ENCODE results near the gene BCAT1. TPM values are rescaled to one million over a fixed set of nuclear protein-coding genes. Genes with fewer than 3 reads are reported as not detected.
"Not testable (repeated sequence)": the region's sequence is repeated elsewhere in the genome, so short reads cannot be mapped to it uniquely, and the experiment has no call there.

The BCAT1 gene
- total RNA-seq, 4 donors from 2014 or later, result 3.9 to 36.3 (median 13.7) TPM

GRCh38 chr12:24929953-24930352 lies 18.9 kb downstream of the BCAT1 start:
- DNase-seq, result no peak
- H3K27ac ChIP-seq, result no peak overlapping the region
- no peak for TF ChIP-seq POLR2A (IDR thresholded peaks at IDR 0.05)
- no peak for TF ChIP-seq CTCF (IDR thresholded peaks at IDR 0.05)
- H3K4me3 ChIP-seq, result no peak overlapping the region
- no peaks in the 10 kb centered on the region for H3K27me3 ChIP-seq
- no peaks in the 10 kb centered on the region for H3K36me3 ChIP-seq
- no peaks in the 10 kb centered on the region for H3K4me1 ChIP-seq
- H3K9me3 ChIP-seq, result no peaks in the 10 kb centered on the region

GRCh38 chr12:24928533-24929306 lies 20.2 kb downstream of the BCAT1 start:
- not testable (repeated sequence) for DNase-seq, H3K4me1 ChIP-seq, H3K36me3 ChIP-seq, H3K27ac ChIP-seq, H3K9me3 ChIP-seq, H3K27me3 ChIP-seq, H3K4me3 ChIP-seq

- H3K27me3 ChIP-seq, result no peaks in the 10 kb centered on the region
- H3K36me3 ChIP-seq, result no peaks in the 10 kb centered on the region
- no peaks in the 10 kb centered on the region for H3K9me3 ChIP-seq
- no peak overlapping the region for H3K4me3 ChIP-seq
- DNase-seq, result no peak
- no peaks in the 10 kb centered on the region for H3K4me1 ChIP-seq
- no peak overlapping the region for H3K27ac ChIP-seq
- no peak for TF ChIP-seq CTCF (IDR thresholded peaks at IDR 0.05)
- no peak for TF ChIP-seq POLR2A (IDR thresholded peaks at IDR 0.05)
Measured at GRCh38 chr12:24928131-24928530, 20.8 kb downstream of the BCAT1 start.

- H3K4me3 ChIP-seq, DNase-seq, H3K27ac ChIP-seq, H3K27me3 ChIP-seq, H3K4me1 ChIP-seq, H3K36me3 ChIP-seq, H3K9me3 ChIP-seq: not testable (repeated sequence)
Measured at GRCh38 chr12:24926080-24926479, 22.8 kb downstream of the BCAT1 start.

- H3K4me3 ChIP-seq, result no peak overlapping the region
- H3K36me3 ChIP-seq, result no peaks in the 10 kb centered on the region
- H3K4me1 ChIP-seq, result no peaks in the 10 kb centered on the region
- H3K27ac ChIP-seq, result no peak overlapping the region
- no peak for DNase-seq
- TF ChIP-seq CTCF (IDR thresholded peaks at IDR 0.05), result no peak
- TF ChIP-seq POLR2A (IDR thresholded peaks at IDR 0.05), result no peak
- no peaks in the 10 kb centered on the region for H3K27me3 ChIP-seq
- no peaks in the 10 kb centered on the region for H3K9me3 ChIP-seq
Measured at GRCh38 chr12:24922090-24922489, 26.8 kb downstream of the BCAT1 start.

GRCh38 chr12:24921251-24922038 lies 27.5 kb downstream of the BCAT1 start:
- Histone ChIP-seq H3K4me3 (no peak overlapping the region), H3K27ac (no peak overlapping the region)
- TF ChIP-seq CTCF (IDR thresholded peaks at IDR 0.05) (no peak), POLR2A (IDR thresholded peaks at IDR 0.05) (no peak)

More at GRCh38 chr12:24921251-24922038, 27.5 kb downstream of the BCAT1 start:
- no peaks in the 10 kb centered on the region for H3K36me3 ChIP-seq
- no peaks in the 10 kb centered on the region for H3K9me3 ChIP-seq
- no peak for DNase-seq
- H3K4me1 ChIP-seq, result no peaks in the 10 kb centered on the region
- H3K27me3 ChIP-seq, result no peaks in the 10 kb centered on the region

Measured in Peyer's patch (tissue), 4 donors.